Esophagus muscularis mucosa (tissue), 3 donors: Measurements from ENCODE around the gene SEPTIN10.

Source experiments
- CTCF ChIP-seq, 3 experiments: fragments of 200-600 bp in 2 of 3; fragments of 450-650 bp in 1 of 3; sonication (generic) in 2 of 3; IDR thresholded peaks; one replicate each; pipeline ENCODE4 v1.5.1; 2017 to 2019; ENCODE audit warnings: antibody characterized with exemption in 3 of 3, mild to moderate bottlenecking in 2 of 3, moderate library complexity in 1 of 3
- POLR2A ChIP-seq: fragments of 450-650 bp; IDR thresholded peaks from one replicate; pipeline ENCODE4 v1.6.1; 2017; ENCODE audit warnings: antibody characterized with exemption, moderate library complexity, mild to moderate bottlenecking, low read depth
- POLR2AphosphoS5 ChIP-seq, 2 donors: sonication (generic); formaldehyde crosslinking; IDR thresholded peaks; one replicate each; pipeline ENCODE4 v1.6.1; 2017; ENCODE audit warnings: antibody characterized with exemption in 2 of 2

GRCh38 chr2:109648041-109648527 lies 34.3 kb upstream of the SEPTIN10 start:
- no peak for TF ChIP-seq CTCF (IDR thresholded peaks at IDR 0.05)
- no peak for TF ChIP-seq POLR2A
- no peak for TF ChIP-seq POLR2AphosphoS5 (IDR thresholded peaks at IDR 0.05)
